Hepatocyte (in vitro differentiated cells): ENCODE data around the gene FMOD.

Source experiments
- EZH2phosphoT487 ChIP-seq: fragments of 200-600 bp; sonication (generic); IDR thresholded peaks from one replicate; pipeline ENCODE4 v1.6.1; 2018; ENCODE audit warnings: antibody characterized with exemption, mild to moderate bottlenecking, low read depth, moderate library complexity; ENCODE audit not compliant: unreplicated experiment, severe bottlenecking
- TF ChIP-seq, protein P1 (sequence below): fragments of 200-600 bp; sonication (generic); IDR thresholded peaks from 2 replicates; pipeline ENCODE4 v1.5.1; 2016; ENCODE audit warnings: antibody characterized with exemption, mild to moderate bottlenecking; ENCODE audit not compliant: poor library complexity

DNA sequence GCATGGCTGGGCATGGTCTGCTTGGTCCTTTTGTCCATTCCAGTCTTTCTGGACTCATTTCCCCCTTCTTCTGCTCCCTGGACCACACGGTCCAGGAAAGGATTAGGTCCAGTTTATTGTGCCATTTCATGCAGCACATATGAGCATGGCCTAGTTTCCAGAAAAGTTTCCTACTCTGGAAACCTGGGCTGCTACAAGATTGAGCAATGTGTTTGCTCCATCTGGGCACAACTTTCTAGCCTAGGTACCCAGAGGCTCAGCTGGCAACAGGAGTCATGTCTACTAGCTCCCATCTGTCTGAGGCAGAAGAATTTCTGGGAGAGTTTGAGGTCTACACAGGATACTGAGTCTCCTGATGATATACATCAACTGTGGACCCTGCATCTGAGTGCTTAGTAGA lies 14.8 kb downstream of the FMOD start:
- TF ChIP-seq, protein P1, sequence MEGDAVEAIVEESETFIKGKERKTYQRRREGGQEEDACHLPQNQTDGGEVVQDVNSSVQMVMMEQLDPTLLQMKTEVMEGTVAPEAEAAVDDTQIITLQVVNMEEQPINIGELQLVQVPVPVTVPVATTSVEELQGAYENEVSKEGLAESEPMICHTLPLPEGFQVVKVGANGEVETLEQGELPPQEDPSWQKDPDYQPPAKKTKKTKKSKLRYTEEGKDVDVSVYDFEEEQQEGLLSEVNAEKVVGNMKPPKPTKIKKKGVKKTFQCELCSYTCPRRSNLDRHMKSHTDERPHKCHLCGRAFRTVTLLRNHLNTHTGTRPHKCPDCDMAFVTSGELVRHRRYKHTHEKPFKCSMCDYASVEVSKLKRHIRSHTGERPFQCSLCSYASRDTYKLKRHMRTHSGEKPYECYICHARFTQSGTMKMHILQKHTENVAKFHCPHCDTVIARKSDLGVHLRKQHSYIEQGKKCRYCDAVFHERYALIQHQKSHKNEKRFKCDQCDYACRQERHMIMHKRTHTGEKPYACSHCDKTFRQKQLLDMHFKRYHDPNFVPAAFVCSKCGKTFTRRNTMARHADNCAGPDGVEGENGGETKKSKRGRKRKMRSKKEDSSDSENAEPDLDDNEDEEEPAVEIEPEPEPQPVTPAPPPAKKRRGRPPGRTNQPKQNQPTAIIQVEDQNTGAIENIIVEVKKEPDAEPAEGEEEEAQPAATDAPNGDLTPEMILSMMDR, result no peak
- TF ChIP-seq EZH2phosphoT487, result no peak
